ENCODE results near the gene TROAP. TPM values are rescaled to one million over a fixed set of nuclear protein-coding genes. Genes with fewer than 3 reads are reported as not detected.
A peak's percentile ranks its signal among the peaks of the same experiment; 100 is the strongest.

TROAP gene
- total RNA-seq, 1 donor from 2014 or later = 58.3 TPM

DNA sequence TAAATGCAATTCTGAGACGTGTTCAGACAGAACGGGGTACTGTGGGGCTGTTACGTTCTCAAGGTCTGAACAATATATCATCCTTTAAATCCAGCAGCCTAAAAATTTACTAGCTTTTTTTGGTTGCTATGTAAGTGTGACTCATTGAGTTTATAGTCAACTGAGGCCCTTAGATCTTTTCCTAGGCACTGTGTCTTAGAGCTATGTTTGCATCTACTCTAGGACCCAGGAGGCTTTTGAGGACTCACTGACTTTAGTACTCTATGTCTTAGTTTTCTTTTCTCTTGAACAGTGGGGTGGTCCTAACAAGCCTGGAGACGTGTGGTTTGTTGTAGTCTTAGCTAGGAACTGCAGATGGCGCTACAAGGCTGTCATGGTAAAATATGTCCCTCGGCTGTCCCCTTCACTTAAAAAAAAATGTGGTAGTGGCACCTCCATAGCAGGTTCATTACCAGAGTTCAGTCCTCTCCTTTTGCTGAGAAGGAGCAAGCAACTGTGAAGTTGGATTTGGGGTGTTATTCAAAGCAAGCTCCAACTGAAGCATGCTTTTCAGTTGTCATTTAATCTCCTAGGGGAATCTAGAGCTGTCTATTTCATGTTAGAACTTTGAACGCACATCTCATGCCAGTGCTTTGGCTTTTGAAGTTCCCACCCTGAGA lies 35.6 kb downstream of the TROAP start:
- Mint-ChIP-seq H3K27ac (no peak overlapping the region), H3K36me3 (ENCODE audit: low read depth) (no peaks in the 10 kb centered on the region), H3K4me3 (ENCODE audit: low read depth) (no peak overlapping the region), H3K4me1 (ENCODE audit: low read depth) (peaks cover 4% of the 10 kb centered on the region), H3K27me3 (ENCODE audit: low read depth) (peaks cover 29% of the 10 kb centered on the region), H3K9me3 (no peaks in the 10 kb centered on the region)
- intact Hi-C loops (cut with micrococcal nuclease) = loop anchor here (1.0 to 2.0 kb wide), 2 partner anchors 156 to 222 kb away; no protein-coding TSS in a partner anchor
- peak; percentile 54 for DNase-seq (ENCODE audit: low spot score)

DNA sequence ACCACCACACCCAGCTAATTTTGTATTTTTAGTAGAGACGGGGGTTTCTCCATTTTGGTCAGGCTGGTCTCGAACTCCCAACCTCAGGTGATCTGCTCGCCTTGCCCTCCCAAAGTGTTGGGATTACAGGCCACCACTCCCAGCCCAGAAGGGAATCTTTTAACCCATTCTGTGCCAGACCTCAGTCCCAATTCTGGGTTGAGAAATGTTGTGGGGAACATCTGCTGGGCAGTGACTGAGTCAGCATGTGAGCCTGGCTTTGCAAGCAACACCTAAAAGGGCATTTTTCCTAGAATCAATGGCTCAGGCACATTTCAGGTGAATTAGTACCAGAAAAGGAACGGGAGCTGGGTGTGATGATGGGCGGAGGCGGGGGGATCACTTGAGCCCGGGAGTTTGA lies 36.6 kb downstream of the TROAP start:
- Mint-ChIP-seq H3K27ac (no peak overlapping the region), H3K4me3 (ENCODE audit: low read depth) (no peak overlapping the region), H3K9me3 (no peaks in the 10 kb centered on the region), H3K4me1 (ENCODE audit: low read depth) (peaks cover 4% of the 10 kb centered on the region), H3K36me3 (ENCODE audit: low read depth) (no peaks in the 10 kb centered on the region), H3K27me3 (ENCODE audit: low read depth) (peaks cover 24% of the 10 kb centered on the region)
- intact Hi-C loops (cut with micrococcal nuclease) = loop anchor here (2.0 to 10.0 kb wide), 2 partner anchors 221 to 385 kb away; partner anchors contain the start of gene TMBIM6
- DNase-seq (ENCODE audit: low spot score) = no peak

DNA sequence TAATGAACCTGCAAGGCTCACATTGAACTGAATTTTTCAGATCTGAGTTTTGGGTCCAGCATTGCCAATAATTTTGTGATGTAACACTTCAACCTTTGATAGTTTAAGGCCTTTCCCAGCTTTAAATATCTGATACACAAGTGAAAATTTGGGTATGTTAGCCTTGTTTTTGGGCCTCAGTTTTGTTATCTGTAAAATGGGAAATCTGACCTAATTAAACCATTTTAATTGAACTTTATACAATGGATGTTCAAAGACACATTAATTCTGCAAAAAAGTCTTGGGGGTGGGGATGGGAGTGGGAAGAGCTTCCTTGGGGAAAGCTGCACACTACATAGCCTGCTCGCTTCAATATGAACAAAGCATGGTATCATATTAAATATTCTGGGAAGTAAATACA lies 39.0 kb downstream of the TROAP start:
- Mint-ChIP-seq H3K36me3 (ENCODE audit: low read depth) (no peaks in the 10 kb centered on the region), H3K4me3 (ENCODE audit: low read depth) (no peak overlapping the region), H3K27ac (no peak overlapping the region), H3K27me3 (ENCODE audit: low read depth) (peaks cover 15% of the 10 kb centered on the region), H3K4me1 (ENCODE audit: low read depth) (peaks cover 11% of the 10 kb centered on the region), H3K9me3 (no peaks in the 10 kb centered on the region)
- no peak for DNase-seq (ENCODE audit: low spot score)
- intact Hi-C loops (cut with micrococcal nuclease) = loop anchor here (10.0 kb wide), 1 partner anchor 383 kb away; the partner anchor contains the start of gene TMBIM6

DNA sequence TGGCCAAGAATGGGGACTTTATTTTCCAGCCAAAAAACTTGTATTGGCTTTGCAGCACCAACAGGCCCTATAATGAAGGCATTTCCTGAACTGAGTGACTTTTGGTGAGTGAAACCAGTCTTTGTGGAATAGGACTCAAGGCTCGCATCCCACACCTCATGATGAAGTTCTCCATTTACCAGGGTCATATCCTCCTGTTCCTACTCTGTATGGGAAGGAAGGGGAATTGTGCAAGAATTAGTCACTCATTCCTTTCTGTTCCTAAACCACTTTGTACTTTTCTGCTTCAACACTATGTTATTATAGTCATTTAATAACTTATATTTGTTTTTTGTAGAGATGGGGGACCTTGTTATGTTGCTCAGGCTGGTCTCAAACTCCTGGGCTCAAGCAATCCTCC lies 41.9 kb downstream of the TROAP start:
- H3K27me3 Mint-ChIP-seq (ENCODE audit: low read depth) = peaks cover 6% of the 10 kb centered on the region
- H3K4me3 Mint-ChIP-seq (ENCODE audit: low read depth) = no peak overlapping the region
- intact Hi-C loops (cut with micrococcal nuclease) = loop anchor here (5.0 to 10.0 kb wide), 4 partner anchors 87 to 380 kb away; partner anchors contain the start of genes FMNL3, MCRS1 and TMBIM6
- H3K9me3 Mint-ChIP-seq = no peaks in the 10 kb centered on the region
- DNase-seq (ENCODE audit: low spot score) = no peak
- no peak overlapping the region for H3K27ac Mint-ChIP-seq
- no peaks in the 10 kb centered on the region for H3K36me3 Mint-ChIP-seq (ENCODE audit: low read depth)
- peaks cover 27% of the 10 kb centered on the region for H3K4me1 Mint-ChIP-seq (ENCODE audit: low read depth)

DNA sequence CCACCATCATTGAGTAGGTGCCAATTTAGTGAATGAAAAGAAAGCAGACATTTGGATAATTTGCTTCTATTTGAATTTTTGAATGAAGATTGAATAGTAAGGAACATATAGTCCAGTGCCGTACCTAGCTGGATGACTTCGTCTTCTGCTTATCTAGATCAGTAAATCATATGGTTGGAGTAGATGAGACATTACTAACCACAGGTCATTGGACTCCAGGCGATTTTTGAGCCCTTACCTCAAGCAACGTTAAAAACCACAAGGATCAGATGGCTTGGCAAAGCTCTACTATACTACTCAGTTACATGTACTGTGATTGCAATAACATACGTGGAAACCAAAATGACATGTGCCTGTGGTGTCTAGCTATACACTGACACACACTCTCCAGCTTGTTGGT lies 42.5 kb downstream of the TROAP start:
- Mint-ChIP-seq H3K27me3 (ENCODE audit: low read depth) (peaks cover 6% of the 10 kb centered on the region), H3K27ac (peak overlapping the region; percentile 4), H3K4me1 (ENCODE audit: low read depth) (peaks cover 29% of the 10 kb centered on the region), H3K36me3 (ENCODE audit: low read depth) (no peaks in the 10 kb centered on the region), H3K4me3 (ENCODE audit: low read depth) (peak overlapping the region; percentile 86), H3K9me3 (no peaks in the 10 kb centered on the region)
- intact Hi-C loops (cut with micrococcal nuclease) = loop anchor here (5.0 to 10.0 kb wide), 4 partner anchors 87 to 379 kb away; partner anchors contain the start of genes FMNL3, MCRS1 and TMBIM6
- no peak for DNase-seq (ENCODE audit: low spot score)

DNA sequence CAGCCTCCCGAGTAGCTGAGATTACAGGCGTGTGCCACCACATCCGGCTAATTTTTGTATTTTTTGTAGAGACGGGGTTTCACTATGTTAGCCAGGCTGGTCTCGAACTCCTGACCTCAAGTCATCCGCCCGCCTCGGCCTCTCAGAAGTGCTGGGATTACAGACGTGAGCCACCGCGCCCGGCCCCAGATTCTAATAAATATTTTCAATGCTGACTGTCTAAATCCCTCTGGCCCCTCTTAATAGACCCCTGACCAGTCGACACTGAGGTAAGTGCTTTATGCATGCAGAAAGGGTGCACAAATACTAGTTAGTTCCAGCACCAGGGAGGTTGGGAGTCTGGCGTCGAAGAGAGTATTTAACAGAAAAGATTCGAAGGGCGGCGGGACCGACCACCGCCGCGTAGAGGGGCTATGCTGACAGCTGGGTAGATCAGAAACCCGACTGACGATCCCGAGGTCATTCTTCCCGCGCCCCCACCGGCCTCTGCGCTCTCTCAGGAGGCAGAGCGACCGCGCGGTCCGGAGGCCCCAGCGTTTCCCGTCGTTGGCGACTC lies 43.1 kb downstream of the TROAP start:
- Mint-ChIP-seq H3K36me3 (ENCODE audit: low read depth) (peaks cover 2% of the 10 kb centered on the region), H3K27ac (peak overlapping the region; percentile 95), H3K4me1 (ENCODE audit: low read depth) (peaks cover 31% of the 10 kb centered on the region), H3K27me3 (ENCODE audit: low read depth) (peaks cover 3% of the 10 kb centered on the region), H3K4me3 (ENCODE audit: low read depth) (peak overlapping the region; percentile 86), H3K9me3 (no peaks in the 10 kb centered on the region)
- intact Hi-C loops (cut with micrococcal nuclease) = loop anchor here (5.0 to 10.0 kb wide), 4 partner anchors 86 to 379 kb away; partner anchors contain the start of genes FMNL3, MCRS1 and TMBIM6
- DNase-seq (ENCODE audit: low spot score) = no peak

DNA sequence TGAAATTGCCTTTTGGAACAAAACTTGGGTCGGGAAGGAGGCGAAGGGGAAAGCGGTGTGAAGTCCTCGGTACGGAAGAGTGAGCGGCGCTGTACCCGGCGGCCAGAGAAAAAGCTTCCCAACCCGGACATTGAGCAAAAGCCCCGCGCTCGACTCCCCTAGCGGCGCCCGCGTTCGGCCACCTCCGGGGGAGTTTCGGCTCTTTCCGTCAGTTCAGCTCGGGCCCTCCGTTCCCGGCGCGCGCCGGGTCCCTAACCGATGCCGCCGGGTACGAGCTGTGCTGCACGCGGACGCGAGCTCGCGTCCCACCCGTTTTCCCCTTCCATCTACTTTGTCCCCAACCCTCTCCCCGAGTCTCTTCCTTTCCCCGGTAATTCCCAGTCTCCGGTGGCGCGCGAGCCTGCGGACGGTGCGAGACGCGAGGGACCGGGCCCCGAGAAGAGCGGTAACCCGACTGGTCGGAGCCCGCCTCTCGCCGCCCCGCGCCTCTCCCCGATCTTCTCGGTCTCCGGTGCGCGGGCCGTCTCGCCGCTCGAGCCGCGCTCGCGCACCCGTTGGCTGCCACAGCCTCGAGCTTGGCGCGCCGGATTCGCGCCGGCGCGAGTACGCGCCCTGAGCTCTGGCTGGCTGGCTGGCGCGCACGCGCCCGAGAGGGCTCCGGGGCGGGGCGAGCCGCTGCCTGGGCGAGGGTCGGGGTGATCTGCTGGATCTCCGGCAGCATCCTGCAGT lies 43.8 kb downstream of the TROAP start:
- intact Hi-C loops (cut with micrococcal nuclease) = loop anchor here (5.0 to 10.0 kb wide), 4 partner anchors 85 to 378 kb away; partner anchors contain the start of genes FMNL3, MCRS1 and TMBIM6
- H3K36me3 Mint-ChIP-seq (ENCODE audit: low read depth) = peaks cover 6% of the 10 kb centered on the region
- no peaks in the 10 kb centered on the region for H3K27me3 Mint-ChIP-seq (ENCODE audit: low read depth)

DNA sequence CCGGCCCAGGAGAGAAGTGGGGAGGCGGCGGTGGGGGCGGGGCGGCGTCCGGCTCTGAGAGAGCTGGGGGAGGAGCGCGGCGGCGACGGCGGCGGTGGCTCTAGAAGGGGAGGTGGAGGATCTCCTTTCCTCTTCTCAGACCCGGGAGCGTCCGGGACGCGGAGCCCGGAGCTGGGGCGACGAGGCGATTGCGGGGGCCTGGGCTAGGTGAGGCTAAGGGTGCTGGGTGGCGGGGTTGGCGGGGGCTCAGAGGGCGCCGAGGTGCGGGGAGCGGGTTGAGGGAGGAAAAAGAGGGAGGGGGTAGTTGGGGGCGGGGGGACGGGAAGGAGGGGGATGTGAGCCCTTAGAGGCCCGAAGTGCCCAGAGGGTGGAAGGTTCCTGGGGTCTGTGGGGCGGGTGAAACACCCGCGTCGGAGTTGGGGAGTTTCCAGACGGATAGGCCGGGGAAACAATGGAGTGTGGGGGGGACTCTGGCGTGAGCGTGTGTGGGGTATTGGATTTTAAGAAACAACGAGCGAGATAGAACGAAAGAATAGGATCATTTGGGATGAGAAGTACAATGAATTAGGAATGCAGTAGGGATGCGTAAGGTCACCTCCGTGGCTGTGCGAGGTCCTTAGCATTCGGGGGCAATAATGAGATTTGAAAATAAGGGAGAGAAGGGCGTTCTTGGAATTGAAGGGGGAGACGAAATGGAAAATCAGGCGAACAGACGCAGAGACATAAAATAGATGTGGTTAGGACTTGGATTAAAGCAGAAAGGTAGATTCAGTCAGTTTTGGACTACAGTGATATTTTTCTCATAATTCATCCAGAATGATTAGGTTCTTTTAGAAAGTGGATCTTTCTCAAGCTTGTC lies 44.6 kb downstream of the TROAP start, which contains the start of gene SPATS2:
TSS of gene SPATS2 (plus strand) at position 82 of the 859 bp plus-strand sequence. CDS start 93,551 bp downstream, outside the sequence.
- Mint-ChIP-seq H3K9me3 (no peaks in the 10 kb centered on the region), H3K4me3 (ENCODE audit: low read depth) (peak within 1 kb of the TSS; percentile 86), H3K36me3 (ENCODE audit: low read depth) (peaks cover 8% of the 10 kb centered on the region), H3K27ac (peak within 1 kb of the TSS; percentile 95), H3K27me3 (ENCODE audit: low read depth) (no peaks in the 10 kb centered on the region), H3K4me1 (ENCODE audit: low read depth) (peaks cover 36% of the 10 kb centered on the region)
- intact Hi-C loops (cut with micrococcal nuclease) = loop anchor here (2.0 to 10.0 kb wide), 5 partner anchors 45 to 377 kb away; partner anchors contain the start of genes FMNL3, MCRS1, TMBIM6 and TROAP
- no peak for DNase-seq (ENCODE audit: low spot score)

More for the DNA sequence above, 43.8 kb downstream of the TROAP start:
- DNase-seq (ENCODE audit: low spot score) = peak; percentile 90
- Mint-ChIP-seq H3K4me1 (ENCODE audit: low read depth) (peaks cover 35% of the 10 kb centered on the region), H3K27ac (peak overlapping the region; percentile 95), H3K4me3 (ENCODE audit: low read depth) (peak overlapping the region; percentile 86), H3K9me3 (no peaks in the 10 kb centered on the region)

DNA sequence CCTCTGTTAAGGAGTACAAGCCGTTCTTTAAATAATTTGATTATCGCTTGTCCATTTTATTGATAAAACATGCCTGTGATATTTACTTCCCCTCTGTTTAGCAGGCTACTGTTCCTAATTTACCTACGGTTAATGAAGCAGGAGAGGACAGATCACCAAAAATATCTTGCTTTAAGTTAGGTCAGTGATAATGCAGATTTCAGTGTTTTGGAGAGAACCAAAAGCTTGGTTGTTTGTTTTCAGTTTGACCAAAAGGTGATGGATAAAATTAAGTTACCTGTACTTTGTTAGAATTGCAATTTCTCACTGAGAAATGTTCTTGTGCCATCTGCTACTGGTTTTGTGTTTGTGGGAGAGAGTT lies 45.2 kb downstream of the TROAP start:
- intact Hi-C loops (cut with micrococcal nuclease) = loop anchor here (2.0 to 10.0 kb wide), 5 partner anchors 45 to 377 kb away; partner anchors contain the start of genes FMNL3, MCRS1, TMBIM6 and TROAP
- DNase-seq (ENCODE audit: low spot score) = no peak
- Mint-ChIP-seq H3K9me3 (no peaks in the 10 kb centered on the region), H3K4me1 (ENCODE audit: low read depth) (peaks cover 38% of the 10 kb centered on the region), H3K36me3 (ENCODE audit: low read depth) (peaks cover 10% of the 10 kb centered on the region), H3K27ac (no peak overlapping the region), H3K4me3 (ENCODE audit: low read depth) (peak overlapping the region; percentile 86), H3K27me3 (ENCODE audit: low read depth) (no peaks in the 10 kb centered on the region)

DNA sequence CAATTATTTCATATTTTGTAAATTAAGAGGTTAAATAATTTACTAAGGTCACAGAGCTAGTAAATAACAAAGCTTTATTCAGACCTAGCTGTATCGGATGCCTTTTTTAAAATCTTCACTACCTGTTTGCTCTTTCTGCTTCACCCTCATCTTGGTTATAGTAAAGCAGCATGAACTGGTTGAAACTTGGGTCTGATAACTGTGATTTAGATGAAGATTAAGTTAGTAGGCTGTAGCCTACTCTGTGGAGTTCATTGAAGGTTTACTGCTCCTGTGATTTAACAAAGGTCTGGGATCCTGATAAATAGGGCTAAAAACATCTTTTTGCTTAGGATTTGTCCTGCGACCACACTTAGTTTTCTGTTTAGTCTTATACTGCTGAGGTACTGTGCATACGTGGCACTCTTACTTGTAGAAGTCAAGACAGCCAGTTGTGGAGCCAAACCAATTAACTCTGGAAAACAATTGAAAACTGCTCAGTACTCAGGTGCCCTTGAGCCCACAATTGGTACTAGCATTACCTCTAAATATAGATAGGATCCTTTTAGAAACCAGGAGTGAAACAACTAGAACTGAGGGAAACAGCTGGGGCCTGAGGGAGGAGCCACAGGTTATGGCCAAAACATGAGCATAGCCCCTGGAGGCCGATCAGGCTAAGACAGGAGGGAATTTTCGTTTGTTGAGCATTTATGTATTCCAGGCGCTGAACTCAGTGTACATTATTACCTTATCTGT lies 46.5 kb downstream of the TROAP start:
- Mint-ChIP-seq H3K9me3 (no peaks in the 10 kb centered on the region), H3K4me3 (ENCODE audit: low read depth) (no peak overlapping the region), H3K27ac (no peak overlapping the region), H3K36me3 (ENCODE audit: low read depth) (peaks cover 10% of the 10 kb centered on the region), H3K4me1 (ENCODE audit: low read depth) (peaks cover 38% of the 10 kb centered on the region), H3K27me3 (ENCODE audit: low read depth) (no peaks in the 10 kb centered on the region)
- intact Hi-C loops (cut with micrococcal nuclease) = loop anchor here (1.0 to 10.0 kb wide), 6 partner anchors 20 to 375 kb away; partner anchors contain the start of genes FMNL3, MCRS1, TMBIM6 and TROAP
- DNase-seq (ENCODE audit: low spot score) = no peak

DNA sequence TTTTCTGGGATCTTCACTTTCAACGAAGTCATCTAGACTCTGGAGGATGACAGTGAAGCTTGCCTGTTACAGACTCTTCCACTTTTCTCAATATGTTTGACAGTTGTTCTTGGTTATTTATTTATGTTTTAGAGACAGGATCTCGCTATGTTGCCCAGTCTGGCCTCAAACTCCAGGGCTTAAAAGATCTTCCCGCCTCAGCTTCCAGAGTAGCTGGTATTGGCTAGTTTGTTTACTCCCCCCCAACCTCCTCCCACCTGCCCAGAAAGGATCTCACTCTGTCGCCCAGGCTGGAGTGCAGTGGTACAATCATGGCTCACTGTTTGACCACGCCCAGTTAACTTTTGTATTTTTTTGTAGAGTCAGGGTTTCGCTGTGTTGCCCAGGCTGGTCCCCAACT lies 47.5 kb downstream of the TROAP start:
- no peak for DNase-seq (ENCODE audit: low spot score)
- Mint-ChIP-seq H3K4me1 (ENCODE audit: low read depth) (peaks cover 43% of the 10 kb centered on the region), H3K27me3 (ENCODE audit: low read depth) (no peaks in the 10 kb centered on the region), H3K4me3 (ENCODE audit: low read depth) (no peak overlapping the region), H3K27ac (no peak overlapping the region), H3K36me3 (ENCODE audit: low read depth) (peaks cover 10% of the 10 kb centered on the region), H3K9me3 (no peaks in the 10 kb centered on the region)
- intact Hi-C loops (cut with micrococcal nuclease) = no loop called here

Measured in activated T-helper 2 cell treated with anti-CD3 and anti-CD28 coated beads, Interferon-gamma antibody, Interleukin-2, Interleukin-4, amounts not matched to agents 10 μg/mL and 5 μg/mL and 100 μg/mL, durations not matched to agents 14 hours and 24 hours and 36 hours (primary cell).